HG03571 (cell line): ENCODE results near the gene METTL1.

Source experiments
- ATAC-seq: cut with Tn5 transposase; IDR thresholded peaks from one replicate; pipeline ENCODE4 v1.9.1; 2021; ENCODE audit not compliant: unreplicated experiment

METTL1 gene

DNA sequence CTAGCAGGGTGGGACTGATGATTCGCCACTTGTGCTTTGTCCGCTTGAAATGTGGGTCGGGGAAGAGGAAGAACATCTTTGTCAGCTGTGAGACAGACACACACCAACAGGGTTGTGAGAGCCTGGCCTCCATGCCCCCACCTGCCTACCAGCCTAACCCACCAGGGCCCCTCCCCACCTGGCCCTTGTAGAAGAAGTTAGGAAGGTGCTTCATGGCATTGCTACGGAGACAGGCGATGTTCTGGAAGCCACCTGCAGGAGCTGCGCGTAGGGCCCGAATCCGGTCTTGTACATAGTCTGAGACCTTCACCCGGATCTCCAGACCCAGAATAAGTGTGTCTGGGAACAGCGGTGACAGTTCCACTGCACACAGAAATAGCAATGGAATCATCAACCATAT lies 2.3 kb downstream of the METTL1 start:
- ATAC-seq, result no peak

DNA sequence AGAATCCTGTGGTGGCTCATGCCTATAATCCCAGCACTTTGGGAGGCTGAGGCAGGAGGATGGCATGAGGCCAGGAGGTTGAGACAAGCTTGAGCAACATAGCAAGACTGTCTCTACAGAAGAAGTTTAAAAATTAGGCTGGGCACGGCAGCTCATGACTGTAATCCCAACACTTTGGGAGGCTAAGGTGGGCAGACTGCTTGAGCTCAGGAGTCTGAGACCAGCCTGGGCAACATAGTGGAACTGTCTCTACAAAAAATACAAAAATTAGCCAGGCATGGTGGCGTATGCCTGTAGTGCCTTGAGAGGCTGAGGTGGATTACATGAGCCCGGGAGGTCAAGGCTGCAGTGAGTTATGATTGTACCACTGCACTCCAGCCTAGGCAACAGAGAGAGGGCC lies 4.0 kb downstream of the METTL1 start:
- no peak for ATAC-seq

DNA sequence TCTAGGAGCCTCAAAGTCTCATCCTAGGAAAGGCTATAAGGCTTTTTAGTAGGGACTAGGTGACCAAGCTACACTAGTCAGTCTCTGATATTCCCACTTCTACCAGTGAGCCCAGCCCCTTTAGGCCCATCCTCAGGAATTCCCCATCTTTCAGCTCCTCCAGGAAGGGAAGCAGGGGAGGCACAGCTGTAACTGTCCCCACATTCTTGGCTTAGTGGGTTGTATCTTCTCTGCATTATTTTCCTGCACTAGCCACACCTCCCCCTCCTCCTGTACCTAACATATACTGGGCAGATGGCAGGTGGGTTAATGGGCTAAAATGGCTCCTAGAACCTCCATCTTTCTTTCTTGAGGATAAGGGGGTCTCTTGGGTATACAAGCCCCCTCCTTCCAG lies 4.6 kb downstream of the METTL1 start:
- ATAC-seq, result no peak

DNA sequence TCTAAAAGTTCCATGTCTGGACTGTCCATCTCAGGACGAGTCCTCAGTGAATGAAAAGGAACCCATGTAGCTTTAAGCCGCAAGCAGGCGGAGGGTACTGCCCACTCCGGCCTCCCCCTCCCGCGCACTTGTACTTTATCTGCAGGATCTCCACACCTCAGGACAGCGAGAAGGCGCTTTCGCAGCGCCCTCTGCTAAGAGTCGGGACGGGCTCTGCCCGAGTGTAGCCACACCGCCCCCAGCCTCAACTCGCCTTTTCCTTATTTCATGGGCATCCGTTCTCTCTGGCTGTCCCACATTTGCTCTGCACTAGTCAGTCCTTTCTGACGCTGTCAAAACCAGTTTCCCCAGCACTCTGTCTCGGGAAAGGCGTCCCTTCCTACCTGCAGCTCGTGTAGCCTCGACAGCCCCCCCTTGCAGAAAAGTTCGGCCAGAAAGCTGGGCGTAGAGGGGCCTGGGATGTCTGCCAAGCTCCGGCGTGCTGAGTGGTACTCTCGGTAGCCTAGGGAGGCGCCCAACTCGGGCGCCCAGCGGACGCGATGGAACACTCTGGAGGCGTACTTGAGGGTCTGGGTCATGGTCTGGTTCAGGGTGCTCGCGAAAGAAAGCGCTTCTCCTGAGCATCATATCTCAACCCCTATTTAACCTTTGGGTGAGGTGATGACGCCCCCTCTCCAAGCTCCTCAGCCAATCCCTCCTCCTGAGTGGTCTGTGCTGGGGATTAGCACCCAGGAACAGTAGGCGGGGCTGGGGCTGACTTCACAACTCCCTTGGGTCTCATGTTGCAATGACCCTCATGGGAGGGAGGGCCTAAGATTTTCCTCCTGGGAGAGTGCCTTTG lies 5.2 kb downstream of the METTL1 start, which contains the start of gene CYP27B1:
TSS of gene CYP27B1 (minus strand) at position 615 of the 841 bp plus-strand sequence. CDS start at position 578, 37 bp downstream.
- ATAC-seq, result no peak

DNA sequence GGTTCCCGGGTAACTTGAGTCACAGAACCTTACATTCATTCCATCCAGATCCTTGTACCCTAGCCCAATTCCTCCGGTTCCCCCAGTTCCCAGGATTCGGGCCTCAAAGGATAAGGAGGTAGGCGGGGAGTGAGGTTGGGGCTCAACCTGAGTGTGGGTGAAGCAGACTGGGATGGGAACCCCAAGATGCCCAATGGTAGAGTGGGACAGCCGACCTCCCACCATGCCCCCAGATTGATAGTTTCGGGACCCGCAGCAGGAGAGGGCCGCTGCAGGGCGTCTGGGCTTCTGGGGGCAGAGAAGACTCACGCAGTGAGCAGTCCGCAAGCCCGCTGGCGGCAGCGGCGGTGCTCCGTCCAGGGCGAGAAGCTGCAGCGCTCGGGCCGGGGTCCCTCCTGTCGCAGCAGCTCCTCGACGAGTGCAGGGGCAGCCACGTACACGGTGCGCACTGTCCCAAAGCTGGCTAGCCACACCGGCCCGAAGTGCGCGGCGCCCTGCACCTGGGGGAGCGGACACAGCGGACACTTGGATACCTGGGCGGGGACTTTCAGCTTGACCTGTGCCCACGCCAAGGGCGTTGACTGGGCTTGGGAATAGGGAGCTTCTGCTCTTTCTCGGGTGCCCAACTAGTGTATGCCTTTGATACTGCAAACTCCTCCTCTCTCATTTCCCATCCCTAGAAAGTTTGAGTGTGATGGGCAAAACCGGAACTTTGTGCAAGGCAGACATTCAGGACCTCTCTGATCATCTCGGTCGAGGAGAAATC lies 6.0 kb downstream of the METTL1 start:
- no peak for ATAC-seq

DNA sequence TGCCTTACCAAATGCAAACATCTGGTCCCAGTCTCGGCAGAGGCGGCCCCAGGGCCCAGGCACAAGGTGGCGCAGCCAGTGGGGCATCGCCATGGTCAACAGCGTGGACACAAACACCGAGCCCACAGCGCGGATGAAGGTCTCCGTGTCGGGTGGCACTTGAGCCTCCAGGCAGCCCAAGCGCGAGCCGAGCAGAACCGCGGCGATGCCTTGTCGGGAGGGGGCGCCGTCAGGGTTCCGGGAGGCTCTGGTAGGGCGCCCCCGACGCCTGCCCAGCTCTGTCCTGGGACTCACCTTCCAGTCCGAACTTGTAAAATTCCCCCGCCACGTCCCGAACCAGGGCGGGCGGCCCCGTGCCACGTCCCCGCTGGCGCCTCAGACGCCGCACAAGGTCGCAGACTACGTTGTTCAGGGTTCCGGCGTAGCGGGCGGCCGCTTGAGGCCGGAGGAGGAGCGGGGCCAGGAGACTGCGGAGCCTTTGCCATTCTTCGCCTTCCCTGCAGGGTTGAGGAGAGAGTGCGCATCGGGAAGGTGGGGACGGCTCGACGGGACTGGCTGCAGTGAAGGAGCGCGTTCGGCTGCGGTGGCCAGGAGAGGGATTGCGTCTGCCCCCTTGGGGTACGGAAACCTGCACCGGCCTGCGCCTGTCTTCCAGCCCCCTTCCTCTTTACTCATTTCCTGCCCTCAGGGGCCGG lies 6.8 kb downstream of the METTL1 start:
- no peak for ATAC-seq

DNA sequence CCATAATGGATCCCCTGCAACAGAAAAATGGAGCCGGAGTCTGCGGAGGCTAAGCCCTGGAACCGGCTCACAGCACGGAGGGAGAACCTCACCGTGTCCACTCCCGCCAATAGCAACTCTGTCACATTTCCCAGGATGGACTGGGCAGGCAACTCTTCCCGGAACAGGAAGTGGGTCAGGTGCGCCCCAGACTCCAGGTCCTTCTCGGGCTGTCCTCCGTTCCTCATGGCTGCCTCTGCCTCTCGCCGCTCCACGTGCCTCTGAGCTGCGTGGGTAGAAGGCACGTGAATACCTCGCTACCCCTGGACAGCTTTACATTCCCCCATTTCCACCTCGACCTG lies 7.3 kb downstream of the METTL1 start:
- no peak for ATAC-seq

DNA sequence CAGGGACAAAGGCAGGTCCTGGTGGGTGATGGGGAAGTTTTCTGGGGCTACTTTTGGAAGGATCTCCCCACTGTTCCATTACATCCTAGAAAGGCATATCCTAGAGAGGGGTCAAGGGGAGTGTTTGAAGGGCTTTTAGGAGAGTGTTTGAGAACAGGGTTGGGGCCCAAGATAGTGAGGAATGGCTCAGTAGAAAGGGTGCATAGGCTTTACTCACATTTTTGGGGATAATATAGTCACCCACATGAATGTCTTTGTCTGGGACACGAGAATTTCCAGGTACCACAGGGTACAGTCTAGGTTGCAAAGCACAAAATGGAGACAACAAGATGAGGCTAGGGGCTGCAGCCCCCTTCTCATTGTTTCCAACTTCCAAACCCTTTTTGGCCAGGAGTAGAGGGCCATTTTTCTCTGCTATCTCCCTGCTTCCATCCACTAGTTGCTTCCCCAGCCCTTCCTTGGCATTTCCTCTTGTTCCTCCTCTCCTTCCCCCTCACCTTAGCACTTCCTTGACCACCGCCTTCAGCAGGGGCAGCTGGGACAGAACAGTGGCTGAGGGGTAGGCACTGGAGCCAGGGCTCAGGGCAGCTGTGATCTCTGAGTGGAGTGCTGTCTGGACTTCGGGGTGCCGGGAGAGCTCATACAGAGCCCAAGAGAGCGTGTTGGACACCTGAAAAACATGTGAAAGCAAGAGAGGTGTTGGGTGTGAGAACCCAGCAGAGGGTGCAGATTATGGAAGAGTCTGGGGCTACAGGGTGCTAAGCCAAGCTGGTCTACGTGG lies 7.8 kb downstream of the METTL1 start:
- no peak for ATAC-seq

DNA sequence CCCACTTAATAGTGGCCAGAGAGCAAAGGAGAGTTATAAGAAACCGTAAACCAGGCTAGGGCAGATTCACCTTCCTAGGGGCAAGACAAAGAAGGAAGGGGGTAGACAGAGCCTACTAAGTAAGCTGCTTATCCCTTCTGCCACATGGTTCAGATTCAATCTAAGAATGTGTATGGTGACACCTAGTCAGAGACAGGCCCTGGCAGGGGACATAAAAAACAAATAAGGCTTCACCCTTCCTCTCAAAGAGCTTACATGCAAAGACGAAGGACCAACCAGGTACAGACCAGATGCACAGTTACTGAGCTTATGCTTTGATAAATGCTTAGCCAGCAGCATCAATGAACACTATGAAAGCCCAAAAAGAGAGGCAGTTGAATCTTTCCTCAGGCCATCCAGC lies 9.4 kb downstream of the METTL1 start:
- ATAC-seq, result no peak

DNA sequence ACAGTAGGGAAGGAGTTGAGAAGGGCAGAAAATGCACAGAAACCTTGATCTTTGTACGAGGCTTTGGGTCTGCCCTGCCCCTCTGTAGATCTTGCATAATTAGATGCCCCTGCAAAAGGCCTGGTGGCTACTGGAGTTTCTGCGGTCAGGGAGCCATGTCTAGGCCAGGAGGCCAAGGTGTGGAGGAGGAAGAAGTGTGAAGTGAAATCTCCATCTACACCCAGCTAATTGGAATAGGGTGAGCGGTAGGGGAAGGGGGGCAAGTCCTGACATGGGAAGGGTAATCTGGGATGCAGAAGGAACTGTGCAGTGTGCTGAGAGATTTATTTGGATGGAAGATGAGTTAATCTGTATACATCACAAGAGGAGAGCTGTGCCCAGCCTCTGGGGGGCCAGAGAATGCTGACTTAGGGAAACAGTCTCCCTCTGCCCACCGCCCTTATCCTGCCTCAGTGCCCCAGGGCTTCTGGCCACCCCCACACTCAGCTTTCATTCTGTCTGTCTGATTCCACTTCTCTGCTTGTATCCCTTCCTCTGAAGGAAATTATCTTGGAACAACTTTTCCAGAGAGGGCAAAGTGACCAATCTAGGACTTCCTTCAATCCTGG lies 10.4 kb downstream of the METTL1 start:
- no peak for ATAC-seq

DNA sequence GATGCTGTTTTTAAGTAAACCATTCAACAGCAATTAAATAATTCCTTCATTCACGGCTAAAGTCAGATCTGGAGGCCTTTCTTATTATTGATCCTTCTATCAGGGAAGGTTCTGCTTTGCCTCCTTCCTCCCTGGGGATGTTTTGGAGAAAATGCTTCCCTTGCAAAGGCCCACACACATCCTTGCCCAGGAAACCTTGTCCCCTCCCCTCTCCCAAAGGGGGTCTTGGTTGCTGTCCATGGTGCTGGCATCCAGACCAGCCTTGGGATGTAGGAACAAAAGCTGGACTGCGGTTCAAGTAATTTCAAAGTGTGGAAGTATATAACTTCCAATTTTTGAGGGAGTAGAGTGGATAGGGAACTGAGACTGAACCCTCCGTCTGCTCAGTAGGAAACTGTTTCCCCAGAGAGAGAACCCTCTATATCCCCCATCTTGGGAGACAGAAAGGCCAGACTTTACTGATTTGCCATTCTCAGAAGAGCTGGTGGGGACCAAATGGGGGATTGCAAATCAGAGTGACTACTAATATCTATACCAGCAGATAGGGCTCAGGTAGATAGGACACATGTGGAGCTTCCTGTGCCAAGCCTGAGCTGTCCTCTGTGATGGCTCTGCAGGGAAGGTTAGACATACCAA lies 11.4 kb downstream of the METTL1 start:
- ATAC-seq, result no peak

DNA sequence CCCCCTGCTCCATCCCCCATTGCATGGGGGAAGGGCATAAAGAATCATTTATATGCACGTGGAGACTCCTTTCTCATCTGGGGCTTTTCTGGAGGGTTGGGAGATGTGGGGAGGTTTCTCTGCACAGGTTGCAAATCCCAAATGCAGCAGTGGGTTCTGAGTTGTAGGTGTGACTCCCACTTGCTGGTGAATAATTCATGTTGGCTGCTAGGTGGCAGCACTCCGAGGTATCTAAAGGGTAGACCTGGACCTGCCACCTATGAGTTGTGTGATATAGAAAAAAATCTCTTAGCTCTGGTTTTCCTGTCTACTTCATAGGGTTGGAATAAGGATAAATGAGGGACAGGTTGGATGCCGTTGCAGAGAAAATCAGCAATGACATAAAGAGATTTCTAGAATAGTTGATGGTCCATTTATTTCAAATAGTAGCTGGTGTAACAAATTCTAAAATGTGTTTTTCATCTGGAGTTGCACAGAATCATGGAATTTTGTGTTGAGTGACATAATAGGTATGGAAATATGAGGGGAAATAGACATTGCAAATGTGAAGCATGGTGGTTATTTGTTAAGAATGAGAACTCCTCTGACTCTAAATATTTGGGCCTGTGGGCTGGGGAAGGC lies 12.4 kb downstream of the METTL1 start:
- no peak for ATAC-seq

DNA sequence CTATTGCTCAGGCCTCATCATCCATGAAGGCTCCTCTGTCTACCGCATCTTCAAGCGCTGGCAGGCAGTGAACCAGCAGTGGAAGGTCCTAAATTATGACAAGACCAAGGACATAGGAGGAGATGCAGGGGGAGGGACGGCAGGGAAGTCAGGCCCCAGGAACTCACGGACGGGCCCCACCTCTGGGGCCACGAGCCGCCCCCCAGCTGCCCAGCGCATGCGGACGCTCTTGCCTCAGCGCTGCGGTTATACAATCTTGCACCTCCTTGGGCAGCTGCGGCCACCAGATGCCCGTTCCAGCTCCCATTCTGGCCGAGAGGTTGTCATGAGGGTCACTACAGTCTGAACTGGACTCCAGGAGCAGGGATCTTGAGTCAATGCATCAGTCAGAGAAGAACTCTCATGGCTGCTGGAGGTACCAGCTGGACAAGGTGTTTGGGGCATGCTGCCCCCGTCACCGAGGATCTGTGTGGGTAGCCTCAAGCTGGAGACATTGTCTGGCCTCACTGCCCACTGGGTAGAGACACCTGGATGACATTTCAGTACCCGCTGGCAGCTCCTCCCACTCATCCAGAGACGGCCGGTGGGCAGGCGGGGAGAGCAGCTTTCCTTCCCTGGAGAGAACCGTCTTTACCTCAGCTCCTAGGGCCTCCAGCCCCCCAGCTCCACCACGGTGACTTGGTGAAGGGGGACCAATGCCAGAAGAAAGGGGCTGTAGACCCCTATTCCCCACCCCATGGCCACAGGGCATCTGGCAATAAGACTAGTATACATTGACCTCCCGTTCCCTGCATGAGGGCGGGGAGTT lies 13.1 kb downstream of the METTL1 start:
- no peak for ATAC-seq

DNA sequence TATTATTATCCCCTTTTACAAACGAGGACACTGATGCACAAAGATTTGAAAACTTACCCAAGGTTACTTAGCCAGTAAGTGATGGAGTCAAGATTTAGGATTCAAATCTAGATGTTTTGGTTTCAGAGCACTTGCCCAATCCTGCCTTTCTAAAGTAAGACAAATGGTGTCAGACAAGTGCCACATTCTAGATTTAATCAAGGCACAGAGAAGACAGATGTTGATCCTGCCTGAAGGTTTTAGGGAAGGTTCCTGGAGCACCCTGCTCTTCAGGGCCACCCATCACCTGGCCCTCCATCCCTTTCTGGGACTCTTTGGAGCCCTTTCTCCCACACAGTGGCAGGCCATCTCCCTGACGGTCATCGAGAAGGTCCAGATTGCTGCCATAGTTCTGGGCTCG lies 14.1 kb downstream of the METTL1 start:
- ATAC-seq, result no peak

DNA sequence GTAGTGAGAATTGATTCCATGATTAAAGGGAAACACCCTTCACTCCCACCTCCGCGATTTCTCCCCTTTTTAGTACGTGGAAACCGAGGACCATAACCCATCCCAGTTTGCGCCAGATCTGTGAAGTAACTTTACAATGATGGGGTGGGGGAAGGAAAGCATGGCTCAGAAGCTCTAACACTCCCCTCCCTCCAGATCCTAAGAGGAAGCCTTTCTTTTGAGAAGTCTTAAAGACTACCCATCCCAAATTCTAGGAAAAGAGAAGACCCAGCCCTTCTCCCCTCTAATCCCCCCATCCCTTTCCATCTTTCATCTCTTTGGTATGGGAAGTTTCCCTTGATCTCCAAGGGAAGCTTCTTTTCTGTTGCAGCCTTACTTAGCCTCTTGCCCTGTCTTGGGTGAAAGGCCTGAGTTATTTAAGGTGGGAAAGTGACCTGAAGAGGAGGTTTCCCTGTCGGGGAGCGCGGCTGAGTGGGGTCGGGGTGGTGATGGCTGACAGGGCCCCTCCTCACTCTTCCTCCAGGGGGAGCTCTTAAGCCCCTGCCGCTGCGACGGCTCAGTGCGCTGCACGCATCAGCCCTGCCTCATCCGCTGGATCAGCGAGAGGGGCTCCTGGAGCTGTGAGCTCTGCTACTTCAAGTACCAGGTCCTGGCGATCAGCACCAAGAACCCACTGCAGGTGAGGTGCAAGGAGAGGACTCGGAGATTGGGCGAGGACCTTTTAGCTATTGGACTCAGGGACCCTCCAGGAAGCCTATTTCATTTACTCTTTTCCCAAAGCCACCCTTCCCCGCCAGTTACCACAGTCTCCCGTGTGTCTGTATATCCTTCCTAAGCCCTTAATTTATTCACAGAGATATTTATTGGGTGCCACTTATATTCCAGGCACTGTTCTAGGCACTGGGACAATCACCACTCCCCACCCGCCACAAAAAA lies 15.2 kb downstream of the METTL1 start:
- no peak for ATAC-seq

DNA sequence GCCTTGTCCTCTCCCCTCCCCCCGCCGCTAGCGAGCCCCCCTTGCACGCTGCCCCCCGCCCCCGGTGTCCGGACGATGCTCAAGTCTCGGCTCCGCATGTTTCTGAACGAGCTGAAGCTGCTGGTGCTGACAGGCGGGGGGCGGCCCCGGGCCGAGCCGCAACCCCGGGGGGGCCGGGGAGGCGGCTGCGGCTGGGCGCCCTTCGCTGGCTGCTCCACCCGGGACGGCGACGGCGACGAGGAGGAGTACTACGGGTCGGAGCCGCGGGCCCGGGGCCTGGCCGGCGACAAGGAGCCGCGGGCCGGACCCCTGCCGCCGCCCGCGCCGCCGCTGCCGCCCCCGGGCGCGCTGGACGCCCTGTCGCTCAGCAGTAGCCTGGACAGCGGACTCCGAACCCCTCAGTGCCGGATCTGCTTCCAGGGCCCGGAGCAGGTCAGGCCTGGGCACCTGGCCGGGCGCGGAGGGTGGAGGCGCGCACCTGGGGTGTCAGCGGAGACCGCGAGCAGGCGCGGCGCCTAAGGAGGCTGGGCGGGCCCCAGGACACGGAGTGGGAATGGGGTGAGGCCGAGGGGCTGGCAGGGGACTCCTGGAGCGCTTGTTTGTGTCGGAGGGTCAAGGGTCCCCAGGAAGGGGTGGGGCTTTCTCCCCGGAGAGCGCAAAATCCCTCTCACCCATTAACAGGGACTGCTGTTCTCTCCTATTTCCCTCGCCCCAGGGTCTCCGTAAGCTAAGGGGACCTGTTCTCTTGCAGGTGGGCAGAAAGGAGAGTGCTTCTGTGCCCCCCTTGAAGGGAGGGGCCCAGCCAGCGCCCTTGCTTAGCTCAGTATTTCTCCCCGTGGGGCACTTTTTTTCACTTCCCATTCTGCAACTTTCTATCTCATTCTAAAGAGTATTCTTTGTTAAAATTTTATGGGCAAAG lies 16.2 kb downstream of the METTL1 start:
- no peak for ATAC-seq

DNA sequence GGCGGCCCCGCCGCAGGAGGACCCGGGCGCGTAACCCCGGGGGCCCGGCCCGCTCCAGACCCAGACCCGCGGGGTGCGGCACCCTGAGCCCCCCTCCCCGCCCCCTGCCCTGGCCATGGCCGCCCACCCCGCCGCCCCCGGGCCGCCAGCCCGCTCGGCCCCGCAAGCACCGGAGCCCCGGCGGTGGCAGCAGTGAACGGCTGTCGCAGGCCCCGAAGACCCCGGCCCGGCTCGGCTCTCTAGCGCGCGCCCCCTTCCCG lies 16.8 kb downstream of the METTL1 start:
- ATAC-seq, result no peak
